ENCODE data around the gene STK24.

GRCh38 chr13:98475522-98475921, 101.4 kb downstream of the STK24 start:
- TF ChIP-seq CHD7 (IDR thresholded peaks at IDR 0.05; ENCODE audit: insufficient replicate concordance, low read length) (no peak), SIN3A (conservative IDR thresholded peaks at IDR 0.05 in 1 of 2, IDR thresholded peaks at IDR 0.05 in 1 of 2; ENCODE audit: low read depth in 1 of 2, low read length in 2 of 2) (no peak), POLR2AphosphoS5 (IDR thresholded peaks at IDR 0.05; ENCODE audit: low read depth, low read length) (no peak), TCF12 (IDR thresholded peaks at IDR 0.05; ENCODE audit: low read depth, low read length) (no peak), CTCF (IDR thresholded peaks at IDR 0.05; ENCODE audit: control extremely low read depth in 1 of 3, insufficient read depth in 1 of 3, low read depth in 1 of 3, low read length in 3 of 3) (no peak), POLR2A (IDR thresholded peaks at IDR 0.05; ENCODE audit: control extremely low read depth in 1 of 2, low read depth in 2 of 2, low read length in 2 of 2) (no peak), CEBPB (IDR thresholded peaks at IDR 0.05; ENCODE audit: low read depth, low read length) (no peak), TAF1 (IDR thresholded peaks at IDR 0.05; ENCODE audit: low read depth, low read length) (no peak)
- TF ChIP-seq, protein P1, sequence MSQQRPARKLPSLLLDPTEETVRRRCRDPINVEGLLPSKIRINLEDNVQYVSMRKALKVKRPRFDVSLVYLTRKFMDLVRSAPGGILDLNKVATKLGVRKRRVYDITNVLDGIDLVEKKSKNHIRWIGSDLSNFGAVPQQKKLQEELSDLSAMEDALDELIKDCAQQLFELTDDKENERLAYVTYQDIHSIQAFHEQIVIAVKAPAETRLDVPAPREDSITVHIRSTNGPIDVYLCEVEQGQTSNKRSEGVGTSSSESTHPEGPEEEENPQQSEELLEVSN (IDR thresholded peaks at IDR 0.05), result no peak
